Measurements from ENCODE around the gene LRRC37A3.

LRRC37A3 gene

GRCh38 chr17:64940055-64940454 lies 20.8 kb upstream of the LRRC37A3 start:
- Histone ChIP-seq H3K4me1 (ENCODE audit: insufficient read depth, low read length, severe bottlenecking) (peaks cover 5% of the 10 kb centered on the region), H3K27ac (ENCODE audit: low read depth, low read length, poor library complexity, severe bottlenecking) (no peak overlapping the region), H2AFZ (ENCODE audit: low read length) (no peak overlapping the region), H3F3A (ENCODE audit: insufficient read depth, low read length) (no peaks in the 10 kb centered on the region), H3K27me3 (ENCODE audit: insufficient read depth, low read length) (no peaks in the 10 kb centered on the region), H3K79me2 (ENCODE audit: insufficient read depth, low read length) (no peaks in the 10 kb centered on the region), H3K9ac (ENCODE audit: low read length) (no peak overlapping the region), H3K36me3 (ENCODE audit: insufficient read depth, low read length) (peaks cover 5% of the 10 kb centered on the region; the same call in 1 of the 2 replicates), H4K20me1 (ENCODE audit: insufficient read depth, low read length) (no peaks in the 10 kb centered on the region), H3K4me3 (ENCODE audit: low read depth, low read length, poor library complexity, severe bottlenecking) (no peak overlapping the region), H3K4me2 (ENCODE audit: low read length) (no peak overlapping the region), H3K9me2 (ENCODE audit: low read depth, low read length) (no peaks in the 10 kb centered on the region), H3K9me3 (ENCODE audit: low read length) (no peaks in the 10 kb centered on the region)
- TF ChIP-seq CTCF (IDR thresholded peaks at IDR 0.05; ENCODE audit: low read length), result no peak
- no peak for TF ChIP-seq EZH2 (IDR thresholded peaks at IDR 0.05; ENCODE audit: borderline replicate concordance, low read length)

- Histone ChIP-seq H4K20me1 (ENCODE audit: insufficient read depth, low read length) (no peaks in the 10 kb centered on the region), H3F3A (ENCODE audit: insufficient read depth, low read length) (no peaks in the 10 kb centered on the region), H3K4me2 (ENCODE audit: low read length) (no peak overlapping the region; the same call in 1 of the 2 replicates), H3K9me2 (ENCODE audit: low read depth, low read length) (no peaks in the 10 kb centered on the region), H2AFZ (ENCODE audit: low read length) (no peak overlapping the region), H3K4me3 (ENCODE audit: low read depth, low read length, poor library complexity, severe bottlenecking) (no peak overlapping the region), H3K9ac (ENCODE audit: low read length) (no peak overlapping the region), H3K36me3 (ENCODE audit: insufficient read depth, low read length) (peaks cover 5% of the 10 kb centered on the region; the same call in 1 of the 2 replicates), H3K9me3 (ENCODE audit: low read length) (no peaks in the 10 kb centered on the region), H3K27ac (ENCODE audit: low read depth, low read length, poor library complexity, severe bottlenecking) (no peak overlapping the region), H3K27me3 (ENCODE audit: insufficient read depth, low read length) (no peaks in the 10 kb centered on the region), H3K4me1 (ENCODE audit: insufficient read depth, low read length, severe bottlenecking) (peaks cover 5% of the 10 kb centered on the region), H3K79me2 (ENCODE audit: insufficient read depth, low read length) (no peaks in the 10 kb centered on the region)
- TF ChIP-seq CTCF (IDR thresholded peaks at IDR 0.05; ENCODE audit: low read length) (peak; percentile 92), EZH2 (IDR thresholded peaks at IDR 0.05; ENCODE audit: borderline replicate concordance, low read length) (no peak)
Observed at GRCh38 chr17:64938925-64939474, 19.7 kb upstream of the LRRC37A3 start.

- Histone ChIP-seq H3K36me3 (ENCODE audit: insufficient read depth, low read length) (peaks cover 5% of the 10 kb centered on the region; the same call in 1 of the 2 replicates), H3K9ac (ENCODE audit: low read length) (no peak overlapping the region), H3K27ac (ENCODE audit: low read depth, low read length, poor library complexity, severe bottlenecking) (no peak overlapping the region), H3K4me1 (ENCODE audit: insufficient read depth, low read length, severe bottlenecking) (peaks cover 5% of the 10 kb centered on the region), H4K20me1 (ENCODE audit: insufficient read depth, low read length) (no peaks in the 10 kb centered on the region), H3F3A (ENCODE audit: insufficient read depth, low read length) (no peaks in the 10 kb centered on the region), H3K9me3 (ENCODE audit: low read length) (no peaks in the 10 kb centered on the region), H3K79me2 (ENCODE audit: insufficient read depth, low read length) (no peaks in the 10 kb centered on the region), H3K27me3 (ENCODE audit: insufficient read depth, low read length) (no peaks in the 10 kb centered on the region), H3K4me2 (ENCODE audit: low read length) (no peak overlapping the region), H3K4me3 (ENCODE audit: low read depth, low read length, poor library complexity, severe bottlenecking) (no peak overlapping the region), H2AFZ (ENCODE audit: low read length) (no peak overlapping the region), H3K9me2 (ENCODE audit: low read depth, low read length) (no peaks in the 10 kb centered on the region)
- TF ChIP-seq EZH2 (IDR thresholded peaks at IDR 0.05; ENCODE audit: borderline replicate concordance, low read length), result no peak
- TF ChIP-seq CTCF (IDR thresholded peaks at IDR 0.05; ENCODE audit: low read length), result no peak
Observed at GRCh38 chr17:64938290-64938689, 19.0 kb upstream of the LRRC37A3 start.

Data from OCI-LY1 (cell line).